Stimulated activated CD8-positive, alpha-beta memory T cell treated with anti-CD3 and anti-CD28 coated beads, Interleukin-4, amount 100 ng/mL, for 24 hours (primary cell): ENCODE results near the gene PLAAT5.
"Not testable (repeated sequence)": the region's sequence is repeated elsewhere in the genome, so short reads cannot be mapped to it uniquely, and the experiment has no call there.

Experiments
- DNase-seq: peaks from one replicate; pipeline ENCODE4 v3.0.0-alpha.2; 2020; ENCODE audit warnings: low read depth

The PLAAT5 gene, protein sequence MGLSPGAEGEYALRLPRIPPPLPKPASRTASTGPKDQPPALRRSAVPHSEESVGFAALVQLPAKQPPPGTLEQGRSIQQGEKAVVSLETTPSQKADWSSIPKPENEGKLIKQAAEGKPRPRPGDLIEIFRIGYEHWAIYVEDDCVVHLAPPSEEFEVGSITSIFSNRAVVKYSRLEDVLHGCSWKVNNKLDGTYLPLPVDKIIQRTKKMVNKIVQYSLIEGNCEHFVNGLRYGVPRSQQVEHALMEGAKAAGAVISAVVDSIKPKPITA

DNA sequence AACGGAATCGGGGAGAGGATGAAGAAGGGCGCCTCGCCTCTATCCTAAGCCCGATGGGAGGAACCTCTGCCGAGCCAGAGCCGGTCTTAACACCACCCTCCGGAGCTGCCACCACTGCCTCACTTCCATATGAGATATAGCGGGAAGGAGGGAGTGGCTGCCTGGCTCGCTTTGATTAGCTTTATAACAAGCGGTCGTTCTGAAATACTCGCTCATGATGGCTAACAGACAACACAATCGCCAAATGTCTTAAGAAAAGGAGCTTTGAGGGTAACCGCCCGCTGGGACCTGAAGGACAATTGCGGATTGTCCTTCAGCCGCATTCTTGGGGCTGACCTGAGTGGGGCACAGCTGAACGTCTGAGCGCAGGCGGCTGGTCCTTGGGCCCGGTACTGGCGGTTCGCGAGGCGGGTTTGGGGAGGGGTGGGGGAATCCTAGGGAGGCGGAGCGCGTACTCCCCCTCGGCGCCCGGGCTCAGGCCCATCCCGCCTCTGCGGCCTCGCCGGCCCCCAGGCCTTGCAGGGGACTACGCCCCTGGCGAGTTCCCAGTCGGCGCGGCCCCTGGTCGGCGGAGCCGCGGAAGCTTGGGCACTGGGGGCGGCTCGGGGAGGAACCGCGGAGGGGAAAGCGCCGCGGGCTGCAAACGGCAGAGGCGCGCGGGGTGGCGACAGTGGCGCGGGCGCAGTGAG, at the start of gene PLAAT5:
Gene PLAAT5, minus strand, starts transcription at position 617 of the 689 bp plus-strand sequence. Its CDS starts 133 bp downstream, at position 484.
- DNase-seq, result peak; percentile 11

DNA sequence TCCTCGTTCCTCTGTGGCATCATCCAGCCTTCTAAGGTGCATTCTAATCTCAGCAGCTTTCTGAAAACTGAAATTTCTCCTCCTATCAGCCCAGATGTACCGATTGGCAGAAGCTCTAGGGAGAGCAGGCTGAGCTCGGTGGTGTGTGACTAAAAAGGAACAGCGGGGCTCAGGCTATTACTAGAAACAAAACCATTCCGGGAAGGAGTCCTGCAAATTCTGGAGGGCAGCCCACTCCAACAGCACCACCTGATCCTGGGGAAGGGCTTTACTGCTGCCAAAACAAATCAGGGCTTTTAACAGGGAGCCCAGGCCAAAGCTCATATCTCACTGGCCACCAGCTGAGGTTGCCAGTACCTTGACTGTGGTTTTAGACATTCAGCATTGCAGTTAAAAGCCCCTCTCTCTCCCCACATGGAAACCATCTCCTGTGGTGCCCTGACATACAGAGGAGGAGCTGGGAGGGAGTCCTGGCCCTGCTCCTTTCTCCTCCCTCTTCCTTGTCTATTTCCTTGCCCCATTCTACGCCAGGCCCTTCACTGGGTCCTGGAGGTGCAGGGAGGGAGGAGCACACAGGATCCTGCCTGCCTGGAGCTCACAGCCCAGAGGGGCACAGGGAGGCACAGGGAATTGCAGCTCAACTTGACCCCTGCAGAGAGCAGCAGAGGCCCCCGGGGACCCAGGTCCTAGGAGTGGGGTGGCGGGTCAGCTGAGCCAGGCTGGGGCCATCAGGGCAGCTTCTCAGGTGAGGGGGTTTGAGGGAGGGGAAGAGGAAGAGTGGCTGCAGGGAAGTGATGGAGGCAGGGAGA, 46.5 kb upstream of the PLAAT5 start:
- DNase-seq, result no peak

DNA sequence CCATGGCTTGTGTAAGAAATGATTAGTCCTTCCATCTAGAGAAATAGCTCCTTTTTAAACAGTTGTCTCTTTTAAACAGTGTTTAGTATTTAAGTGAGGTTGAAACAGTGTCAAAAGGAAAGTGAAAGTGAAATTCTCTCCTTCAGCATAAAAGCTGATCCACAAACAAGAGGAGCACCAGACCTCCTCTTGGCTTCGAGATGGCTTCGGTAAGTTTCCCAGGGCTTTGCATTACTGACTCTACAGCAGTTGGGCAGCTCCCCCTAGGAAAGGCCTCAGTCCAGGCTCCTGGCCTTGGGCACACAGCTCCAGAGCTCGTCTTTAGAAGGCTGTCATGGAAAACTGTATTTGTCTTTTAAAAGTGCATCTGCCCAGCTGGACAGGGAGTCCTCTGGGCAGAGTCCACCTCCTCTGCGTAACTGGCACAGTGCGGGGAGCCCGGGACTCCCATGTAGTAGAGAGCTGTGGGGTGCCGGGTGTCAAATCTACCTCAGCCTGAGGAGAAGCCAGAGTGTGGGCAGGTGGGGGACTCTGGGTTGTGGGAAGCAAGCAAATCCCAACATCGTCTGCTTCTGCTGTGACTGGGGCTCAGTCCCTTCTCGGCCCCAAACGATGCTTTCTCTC, 45.8 kb upstream of the PLAAT5 start, which contains the start of gene PLAAT4:
Gene PLAAT4, plus strand, starts transcription at position 140 of the 624 bp plus-strand sequence. Its CDS starts 61 bp downstream, at position 201.
- no peak for DNase-seq

DNA sequence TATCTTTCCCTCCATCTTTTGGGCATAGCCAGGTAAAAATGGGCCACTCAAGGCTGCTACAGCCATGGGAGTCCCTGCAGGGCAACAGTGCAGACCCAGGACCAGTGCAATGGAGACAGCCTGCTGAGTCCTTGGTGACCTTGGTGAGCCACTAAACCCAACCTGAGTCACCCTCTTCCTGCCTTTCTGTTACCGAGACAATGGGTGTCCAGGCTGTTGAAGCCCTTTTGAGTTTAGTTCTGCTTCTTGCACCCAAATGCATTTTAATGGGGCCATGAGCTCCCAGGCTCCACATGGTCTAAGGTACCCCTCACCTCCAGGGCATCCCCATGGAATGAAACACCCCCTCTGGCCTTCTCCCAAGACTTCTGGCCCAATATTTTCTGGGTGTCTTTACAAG, 44.8 kb upstream of the PLAAT5 start:
- no peak for DNase-seq

DNA sequence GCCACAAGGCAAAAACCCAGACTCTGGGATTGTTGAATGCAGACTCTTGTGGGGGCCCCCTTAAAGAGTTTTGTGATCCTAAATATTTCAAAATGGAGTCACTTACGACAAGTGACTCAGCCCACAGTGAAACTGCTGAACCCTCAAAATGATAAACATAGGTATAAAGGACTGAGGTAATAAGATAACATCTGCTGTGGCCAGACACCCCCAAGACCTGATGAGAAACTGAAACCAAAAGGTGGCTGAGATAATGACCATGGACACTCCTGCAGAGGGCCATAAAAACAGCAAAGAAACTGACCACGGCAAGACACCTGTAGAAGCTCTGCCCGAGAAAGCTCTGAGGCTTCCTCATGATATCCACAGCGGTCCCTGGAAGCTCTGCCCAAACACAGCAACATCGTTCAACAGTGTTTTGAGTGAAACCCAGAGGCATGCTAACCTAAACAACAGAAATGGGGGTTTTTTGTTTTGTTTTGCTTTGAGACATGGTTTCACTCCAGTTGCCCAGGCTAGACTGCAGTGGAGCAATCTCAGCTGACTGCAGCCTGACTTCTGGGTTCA, 44.0 kb upstream of the PLAAT5 start:
- DNase-seq, result no peak

DNA sequence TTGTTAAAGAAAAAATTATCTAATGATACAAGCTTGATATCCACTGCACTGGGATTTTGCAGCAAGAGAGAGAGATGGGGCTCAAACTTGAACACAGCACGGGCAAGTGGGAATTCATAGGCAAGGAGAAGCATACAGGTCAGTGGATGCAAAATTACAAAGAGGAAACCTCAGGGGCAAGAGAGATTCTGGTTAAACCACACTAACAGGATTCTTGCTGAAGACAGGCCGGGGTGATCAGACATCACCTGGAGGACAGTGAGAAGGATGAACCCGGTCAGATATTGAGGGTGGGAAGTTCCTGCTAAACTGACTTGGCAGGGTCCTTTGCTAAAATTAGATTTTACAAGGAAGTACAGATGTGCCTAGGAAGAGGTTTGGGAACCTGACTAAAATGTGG, 43.1 kb upstream of the PLAAT5 start:
- DNase-seq, result no peak

DNA sequence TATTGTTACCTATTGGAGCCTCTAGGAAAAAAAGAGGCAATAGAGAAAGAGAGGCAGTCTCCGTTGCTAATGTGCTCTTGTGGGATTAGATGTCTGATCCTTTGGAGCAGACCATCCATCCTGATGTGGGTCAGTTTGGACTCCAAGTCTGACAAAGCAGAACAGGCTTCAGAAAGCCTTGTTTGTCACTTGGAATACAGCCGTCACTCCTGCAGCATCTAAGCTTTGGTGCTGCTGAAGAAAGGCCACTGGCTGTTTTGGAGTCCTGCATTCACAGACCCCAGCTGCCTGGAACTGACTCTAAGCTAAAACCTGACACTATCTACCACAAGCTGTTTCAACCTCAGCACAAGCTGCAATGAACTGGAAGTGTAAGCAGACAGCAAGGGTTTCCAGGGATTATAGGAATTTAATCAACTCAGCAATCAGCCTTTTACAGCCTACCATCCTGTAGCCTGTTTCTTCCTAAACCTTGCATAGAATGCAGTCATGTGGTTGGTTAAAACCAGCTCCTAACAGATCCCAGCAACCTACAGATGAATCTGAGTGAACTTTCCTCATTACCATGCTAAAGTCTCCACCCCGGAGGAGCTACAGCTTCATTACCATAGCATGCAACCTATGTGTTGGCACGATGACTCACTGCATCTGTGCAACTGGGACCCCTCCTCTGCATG, 42.0 kb upstream of the PLAAT5 start:
- DNase-seq, result no peak

DNA sequence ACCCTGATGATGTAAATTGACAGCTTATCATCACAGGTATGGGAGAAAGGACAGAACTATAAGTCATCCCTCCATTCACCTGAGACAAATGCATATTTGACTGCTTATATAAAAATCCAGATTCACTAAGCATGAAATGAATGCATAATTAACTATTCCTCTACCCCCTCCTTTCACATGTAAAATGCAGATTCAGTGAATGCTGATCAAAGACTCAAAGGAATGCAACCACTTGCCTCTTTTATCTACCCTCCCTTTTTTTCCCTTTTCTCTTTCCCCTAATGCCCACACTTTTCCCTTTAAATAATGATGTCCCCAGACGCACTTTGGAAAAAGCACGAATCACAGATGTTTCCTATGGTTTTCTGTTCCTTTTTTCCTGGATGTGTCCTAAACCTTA, 41.1 kb upstream of the PLAAT5 start:
- DNase-seq, result no peak

DNA sequence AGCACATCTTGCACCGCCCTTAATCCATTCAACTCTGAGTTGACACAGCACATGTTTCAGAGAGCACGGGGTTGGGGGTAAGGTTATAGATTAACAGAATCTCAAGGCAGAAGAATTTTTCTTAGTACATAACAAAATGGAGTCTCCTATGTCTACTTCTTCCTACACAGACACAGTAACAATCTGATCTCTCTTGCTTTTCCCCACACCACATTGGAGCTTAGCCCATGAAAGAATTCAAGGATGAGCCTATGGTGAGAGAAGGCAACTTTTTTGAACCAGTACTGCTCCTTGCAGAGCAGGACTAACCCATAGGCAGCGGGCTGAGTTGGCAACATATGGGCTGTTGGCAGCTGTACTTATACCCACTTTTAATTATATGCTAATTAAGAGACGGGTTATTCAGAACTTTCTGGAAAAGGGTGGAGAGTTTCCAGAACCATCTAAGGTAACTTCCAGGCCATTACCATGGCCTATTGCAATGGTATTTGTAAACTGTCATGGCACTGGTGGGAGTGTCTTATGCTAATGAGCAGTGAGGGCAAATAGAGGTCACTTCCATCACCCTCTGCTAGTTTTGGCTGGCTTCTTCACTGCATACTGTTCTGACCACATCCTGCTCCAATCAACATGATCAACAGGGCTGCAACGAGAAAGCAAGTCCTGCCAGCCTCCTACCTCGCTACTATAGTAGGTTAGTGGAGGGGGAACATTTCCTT, 40.3 kb upstream of the PLAAT5 start:
- not testable (repeated sequence) for DNase-seq

DNA sequence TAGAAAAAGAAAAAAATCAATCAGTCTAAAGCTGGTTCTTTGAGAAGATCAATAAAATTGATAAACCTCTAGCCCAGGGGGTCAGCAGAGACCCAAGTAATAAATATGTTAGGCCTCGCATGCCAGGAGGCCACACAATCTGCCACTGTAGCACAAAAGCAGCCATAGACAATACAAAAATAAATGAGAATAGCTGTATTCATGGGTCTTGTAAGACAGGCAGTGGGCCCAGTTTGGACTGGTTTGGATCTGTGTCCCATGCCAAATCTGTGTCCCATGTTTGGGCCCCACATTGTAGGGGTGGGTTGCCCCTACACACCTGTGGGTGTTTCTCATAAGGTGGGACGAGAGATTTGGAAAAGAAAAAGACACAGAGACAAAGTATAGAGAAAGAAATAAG, 39.1 kb upstream of the PLAAT5 start:
- DNase-seq, result no peak

DNA sequence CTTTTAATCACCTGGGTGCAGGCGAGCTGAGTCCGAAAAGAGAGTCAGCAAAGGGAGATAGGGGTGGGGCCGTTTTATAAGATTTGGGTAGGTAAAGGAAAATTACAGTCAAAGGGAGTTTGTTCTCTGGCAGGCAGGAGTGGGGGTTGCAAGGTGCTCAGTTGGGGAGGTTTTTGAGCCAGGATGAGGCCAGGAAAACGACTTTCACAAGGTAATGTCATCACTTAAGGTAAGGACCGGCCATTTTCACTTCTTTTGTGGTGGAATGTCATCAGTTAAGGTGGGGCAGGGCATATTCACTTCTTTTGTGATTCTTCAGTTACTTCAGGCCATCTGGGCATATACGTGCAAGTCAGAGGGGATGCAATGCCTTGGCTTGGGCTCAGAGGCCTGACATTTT, 38.4 kb upstream of the PLAAT5 start:
- DNase-seq, result not testable (repeated sequence)

DNA sequence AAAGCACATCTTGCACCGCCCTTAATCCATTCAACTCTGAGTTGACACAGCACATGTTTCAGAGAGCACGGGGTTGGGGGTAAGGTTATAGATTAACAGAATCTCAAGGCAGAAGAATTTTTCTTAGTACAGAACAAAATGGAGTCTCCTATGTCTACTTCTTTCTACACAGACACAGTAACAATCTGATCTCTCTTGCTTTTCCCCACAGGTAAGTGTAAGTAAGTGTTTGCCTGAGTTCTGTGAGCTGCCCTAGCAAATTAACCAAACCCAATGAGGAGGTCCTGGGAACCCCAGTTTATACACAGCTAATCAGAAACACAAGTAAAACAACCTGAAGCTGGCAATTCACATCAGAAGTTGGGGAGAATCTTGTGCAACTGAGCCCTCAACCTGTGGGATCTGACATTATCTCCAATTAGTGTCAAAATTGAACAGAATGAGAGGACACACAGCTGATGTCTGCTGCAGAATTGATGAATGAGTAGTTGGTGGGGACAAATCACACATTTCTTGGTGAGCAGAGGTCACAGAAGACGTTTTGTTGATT, 37.8 kb upstream of the PLAAT5 start:
- DNase-seq, result not testable (repeated sequence)

DNA sequence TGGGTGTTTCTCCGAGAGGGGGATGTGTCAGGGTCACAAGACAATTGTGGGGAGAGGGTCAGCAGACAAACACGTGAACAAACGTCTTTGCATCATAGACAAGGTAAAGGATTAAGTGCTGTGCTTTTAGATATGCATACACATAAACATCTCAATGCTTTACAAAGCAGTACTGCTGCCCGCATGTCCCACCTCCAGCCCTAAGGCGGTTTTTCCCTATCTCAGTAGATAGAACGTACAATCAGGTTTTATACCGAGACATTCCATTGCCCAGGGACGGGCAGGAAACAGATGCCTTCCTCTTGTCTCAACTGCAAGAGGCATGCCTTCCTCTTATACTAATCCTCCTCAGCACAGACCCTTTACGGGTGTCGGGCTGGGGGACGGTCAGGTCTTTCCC, 37.2 kb upstream of the PLAAT5 start:
- not testable (repeated sequence) for DNase-seq

DNA sequence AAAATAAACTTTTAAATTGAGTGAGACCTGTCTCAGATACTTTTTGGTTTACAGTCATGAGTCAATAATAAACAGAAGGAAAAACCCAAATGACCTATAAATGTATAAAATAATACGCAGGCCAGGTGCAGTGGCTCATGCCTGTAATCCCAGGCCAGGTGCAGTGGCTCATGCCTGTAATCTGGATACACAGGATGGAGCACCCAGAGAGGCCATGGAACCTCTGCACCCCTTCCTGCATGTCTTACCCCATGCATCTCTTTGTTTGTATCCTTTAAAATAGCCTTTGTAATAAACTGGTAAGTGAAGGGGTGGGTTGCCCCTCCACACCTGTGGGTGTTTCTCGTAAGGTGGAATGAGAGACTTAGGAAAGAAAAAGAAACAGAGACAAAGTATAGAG, 36.7 kb upstream of the PLAAT5 start:
- DNase-seq, result no peak

DNA sequence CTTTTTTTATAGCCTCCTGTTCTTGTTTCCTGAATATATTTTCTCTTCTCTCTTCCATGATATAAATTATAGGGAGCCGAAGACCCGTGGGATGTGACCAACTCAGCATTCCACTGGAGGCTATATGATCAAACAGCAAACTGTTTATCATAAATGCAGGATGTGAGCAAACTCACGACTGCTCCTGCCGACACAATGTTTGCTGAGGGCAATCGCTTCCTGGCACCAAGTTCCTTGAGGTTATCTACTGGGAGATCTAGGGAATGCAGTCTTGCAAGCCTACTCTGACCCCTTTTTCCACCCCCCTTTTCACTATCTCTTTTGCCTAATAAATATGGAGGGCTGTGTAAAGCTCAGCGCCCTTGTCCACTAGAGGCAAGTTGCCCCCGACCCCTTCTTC, 32.2 kb upstream of the PLAAT5 start:
- no peak for DNase-seq

DNA sequence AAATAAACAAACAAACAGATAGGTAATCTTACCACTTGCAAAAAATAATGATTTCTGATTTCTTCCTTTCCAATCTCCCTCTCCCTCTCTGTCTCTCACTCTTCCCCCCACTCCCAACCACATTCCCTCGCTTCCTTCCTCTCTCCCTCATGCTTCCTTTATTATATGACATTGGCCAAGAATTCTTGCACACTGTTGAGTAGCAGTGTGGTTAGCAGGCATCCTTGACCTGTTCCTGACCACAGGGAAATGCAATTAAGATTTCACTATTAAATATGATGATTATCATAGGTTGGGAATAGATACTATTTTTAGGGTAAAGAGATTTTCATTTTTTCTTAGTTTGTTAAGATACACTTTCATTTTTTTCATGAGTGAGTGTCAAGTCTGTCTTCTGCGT, 30.9 kb upstream of the PLAAT5 start:
- DNase-seq, result no peak

DNA sequence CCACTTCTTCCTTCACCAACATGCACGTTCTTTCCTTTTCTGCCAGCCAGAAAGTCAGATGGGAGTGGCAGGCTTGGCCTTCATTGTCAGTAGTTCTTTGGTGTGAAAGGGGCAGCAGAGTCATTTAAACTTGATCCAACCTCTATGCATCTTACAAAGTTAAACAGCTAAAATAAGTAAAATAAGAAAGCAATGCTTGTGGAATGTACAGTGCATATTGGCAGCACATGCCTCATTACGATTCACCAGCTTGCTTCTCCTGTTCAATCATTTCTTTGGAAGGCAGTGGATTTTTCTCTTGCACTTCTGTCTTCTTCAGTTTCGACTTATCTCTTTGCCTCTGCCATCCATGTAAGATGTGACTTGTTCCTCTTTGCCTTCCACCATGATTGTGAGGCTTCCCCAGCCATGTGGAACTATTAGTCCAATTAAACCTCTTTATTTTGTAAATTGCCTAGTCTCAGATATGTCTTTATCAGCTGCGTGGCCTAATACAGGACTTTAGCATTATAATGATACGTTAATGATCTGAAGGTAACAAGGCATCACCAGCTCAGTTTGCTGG, 29.7 kb upstream of the PLAAT5 start:
- no peak for DNase-seq

DNA sequence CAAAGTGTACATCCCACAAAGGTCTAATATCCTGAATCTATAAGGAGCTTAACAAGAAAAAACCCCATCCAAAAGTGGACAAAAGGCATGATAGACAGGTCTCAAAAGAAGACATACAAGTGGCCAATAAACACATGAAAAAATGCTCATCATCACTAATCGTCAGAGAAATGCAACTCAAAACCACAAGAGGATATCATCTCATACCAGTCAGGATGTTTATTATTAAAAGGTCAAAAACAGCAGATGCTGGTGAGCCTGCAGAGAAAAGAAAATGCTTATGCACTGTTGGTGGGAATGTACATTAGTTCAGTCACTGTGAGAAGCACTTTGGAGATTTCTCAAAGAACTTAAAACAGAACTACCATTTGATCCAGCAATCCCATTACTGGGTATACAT, 27.6 kb upstream of the PLAAT5 start:
- DNase-seq, result no peak

DNA sequence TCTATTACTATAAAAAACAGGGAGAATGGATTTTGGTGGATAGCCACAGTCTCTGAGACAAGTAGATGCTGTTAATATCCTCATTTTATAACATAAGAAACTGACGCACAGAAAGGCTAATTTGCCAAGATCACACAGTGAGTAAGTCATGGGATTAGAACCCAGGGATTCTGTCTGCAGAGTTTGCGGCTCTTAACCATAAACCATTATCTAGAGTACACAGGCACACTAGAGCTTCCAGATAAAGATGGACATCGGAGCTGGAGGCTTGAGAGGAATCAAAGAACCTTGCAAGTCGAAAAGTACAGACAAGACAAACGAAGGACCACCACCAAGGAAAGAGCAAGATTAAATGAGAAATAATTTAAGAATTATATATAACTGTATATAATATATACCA, 26.2 kb upstream of the PLAAT5 start:
- DNase-seq, result no peak

DNA sequence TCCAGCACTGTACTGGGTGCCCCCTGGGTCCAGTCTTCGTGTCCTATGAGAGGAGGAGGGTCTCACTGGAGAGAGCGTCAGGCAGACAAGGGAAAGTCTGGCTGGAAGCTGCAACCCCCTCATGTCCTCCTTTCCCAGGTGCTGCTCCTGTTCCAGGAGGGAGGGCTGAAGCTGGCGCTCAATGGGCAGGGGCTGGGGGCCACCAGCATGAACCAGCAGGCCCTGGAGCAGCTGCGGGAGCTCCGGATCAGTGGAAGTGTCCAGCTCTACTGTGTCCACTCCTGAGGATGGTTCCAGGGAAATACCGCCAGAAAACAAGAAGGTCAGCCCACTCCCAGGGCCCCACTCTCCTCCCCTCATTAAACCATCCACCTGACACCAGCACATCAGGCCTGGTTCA, 25.1 kb upstream of the PLAAT5 start:
- no peak for DNase-seq
